HG03521 (cell line): ENCODE data around the gene POLD4.
A peak's percentile ranks its signal among the peaks of the same experiment; 100 is the strongest.

ENCODE experiments used
- ATAC-seq: cut with Tn5 transposase; IDR thresholded peaks from one replicate; pipeline ENCODE4 v1.9.1; 2021; ENCODE audit warnings: mild to moderate bottlenecking, moderate library complexity; ENCODE audit not compliant: unreplicated experiment

Gene POLD4

DNA sequence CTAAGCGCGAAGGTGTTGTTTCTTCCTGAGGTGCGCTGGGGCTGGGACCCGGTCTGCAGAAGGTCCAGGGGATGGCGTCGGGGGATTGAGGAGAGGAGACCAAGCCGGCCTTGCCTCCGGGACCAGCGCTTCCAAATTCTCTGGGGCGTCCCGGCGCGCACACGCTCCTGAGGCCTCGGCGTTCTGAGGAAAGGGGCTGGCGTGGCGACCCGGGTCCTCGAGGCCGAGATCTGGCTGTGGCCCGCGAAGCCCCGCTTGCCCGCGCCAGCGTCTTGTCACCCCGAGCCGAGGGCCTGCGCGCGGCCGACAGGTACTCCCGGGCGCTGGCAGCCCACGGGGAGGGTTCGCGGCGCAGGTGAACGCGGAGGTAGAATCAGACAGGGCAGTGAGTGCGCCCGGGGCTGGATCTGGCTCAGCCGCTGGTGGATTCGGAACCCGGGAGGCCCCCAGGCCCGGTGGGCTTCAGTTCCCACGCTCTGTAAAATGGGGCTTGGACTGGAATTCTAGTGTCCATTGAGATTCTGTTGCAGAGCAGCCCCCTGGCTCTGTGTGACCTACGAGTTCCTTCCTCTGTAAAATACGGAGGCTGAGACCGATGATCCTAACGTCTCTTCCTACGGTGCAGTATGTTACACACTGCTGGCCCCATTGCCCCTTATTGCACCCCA, 35.3 kb downstream of the POLD4 start:
- no peak for ATAC-seq

DNA sequence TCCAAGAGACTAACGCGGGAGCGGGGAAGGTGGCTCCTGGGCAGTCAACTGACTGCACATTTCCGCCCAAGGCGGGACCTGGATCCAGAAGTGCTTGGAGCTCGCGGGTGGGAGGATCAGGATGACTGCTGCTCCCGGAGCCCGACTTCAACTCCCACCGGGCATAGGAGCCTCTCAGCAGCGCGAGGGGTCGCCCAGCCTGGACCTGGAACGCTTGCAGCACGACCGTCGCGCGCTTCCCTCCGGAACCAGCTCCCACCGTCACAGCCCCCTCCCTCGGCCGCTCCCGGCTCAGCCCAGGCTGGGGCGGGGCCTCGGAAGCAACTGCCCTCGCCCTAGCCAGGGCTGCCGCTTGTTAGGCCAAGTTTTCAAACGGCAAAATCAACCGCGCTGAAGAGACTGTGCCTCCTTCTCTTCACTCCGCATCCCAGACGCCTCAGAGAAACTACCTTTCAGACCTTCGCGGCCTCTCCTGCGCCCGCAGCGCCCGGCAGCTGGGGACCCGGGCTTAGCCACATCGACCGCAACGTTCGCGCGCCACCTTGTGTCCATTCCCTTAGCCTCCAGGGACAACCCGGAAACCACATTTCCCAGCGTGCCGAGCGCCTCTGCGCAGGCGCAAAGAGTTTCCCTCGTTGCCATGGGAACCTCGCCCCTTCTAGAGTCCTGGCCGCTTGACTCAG, 36.0 kb downstream of the POLD4 start:
- peak; percentile 88 for ATAC-seq

GRCh38 chr11:67316882-67317204, 36.5 kb downstream of the POLD4 start:
- no peak for ATAC-seq

GRCh38 chr11:67315325-67315909, 37.9 kb downstream of the POLD4 start:
- ATAC-seq = no peak

DNA sequence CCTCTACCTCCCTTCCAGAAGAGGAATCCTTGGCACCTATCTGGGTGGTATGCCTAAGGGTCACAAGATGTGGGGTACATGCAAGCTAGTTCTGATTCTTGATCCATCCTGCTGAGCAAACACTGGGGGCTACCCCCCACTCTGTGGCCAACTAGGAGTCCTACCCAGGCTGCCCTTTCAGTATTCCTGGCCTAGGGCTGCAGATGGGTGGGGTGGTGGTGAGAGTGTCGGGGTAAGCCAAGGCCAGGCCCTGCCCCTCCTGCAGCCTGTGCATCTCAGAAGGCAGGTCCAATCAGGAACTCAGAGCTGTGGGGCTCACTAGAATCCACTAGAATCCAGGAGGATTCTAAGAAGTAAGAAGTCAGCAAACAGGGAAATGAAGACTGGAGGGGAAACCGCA, 39.1 kb downstream of the POLD4 start:
- ATAC-seq = no peak

GRCh38 chr11:67313125-67313890, 40.0 kb downstream of the POLD4 start:
- ATAC-seq = no peak

- ATAC-seq = no peak
Observed at GRCh38 chr11:67312187-67313021, 40.9 kb downstream of the POLD4 start.

DNA sequence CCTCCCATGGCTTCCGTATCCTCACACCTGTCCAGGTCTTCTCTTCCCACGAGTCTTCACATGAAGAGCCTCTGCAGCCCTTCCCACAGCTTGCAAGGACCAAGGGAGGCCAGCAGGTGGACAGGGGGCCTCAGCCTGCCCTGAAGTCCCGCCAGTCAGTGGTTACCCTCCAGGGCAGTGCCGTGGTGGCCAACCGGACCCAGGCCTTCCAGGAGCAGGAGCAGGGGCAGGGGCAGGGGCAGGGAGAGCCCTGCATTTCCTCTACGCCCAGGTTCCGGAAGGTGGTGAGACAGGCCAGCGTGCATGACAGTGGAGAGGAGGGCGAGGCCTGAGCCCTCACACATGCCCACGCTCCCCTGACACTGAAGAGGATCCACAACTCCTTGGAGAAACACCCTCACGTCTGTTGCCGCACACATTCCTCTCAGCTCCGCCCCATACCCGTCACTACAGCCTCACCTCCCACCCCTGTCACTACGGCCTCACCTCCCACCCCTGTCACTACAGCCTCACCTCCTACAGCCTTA, 41.7 kb downstream of the POLD4 start:
- ATAC-seq = no peak

GRCh38 chr11:67311051-67311555, 42.2 kb downstream of the POLD4 start:
- ATAC-seq = no peak

- ATAC-seq = no peak
Observed at GRCh38 chr11:67310246-67311050, 42.9 kb downstream of the POLD4 start.

DNA sequence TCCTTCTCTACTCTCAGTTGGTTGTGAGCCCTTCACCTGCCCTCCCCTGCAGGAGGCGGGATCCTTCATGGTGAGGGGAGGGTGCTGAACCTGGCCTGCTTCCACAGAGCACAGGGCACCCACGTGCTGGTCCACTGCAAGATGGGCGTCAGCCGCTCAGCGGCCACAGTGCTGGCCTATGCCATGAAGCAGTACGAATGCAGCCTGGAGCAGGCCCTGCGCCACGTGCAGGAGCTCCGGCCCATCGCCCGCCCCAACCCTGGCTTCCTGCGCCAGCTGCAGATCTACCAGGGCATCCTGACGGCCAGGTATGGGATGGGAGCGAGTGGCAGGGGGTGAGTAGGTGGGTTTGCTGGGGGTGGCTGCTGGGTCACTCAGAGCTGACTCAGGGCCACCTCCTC, 43.7 kb downstream of the POLD4 start:
- no peak for ATAC-seq

DNA sequence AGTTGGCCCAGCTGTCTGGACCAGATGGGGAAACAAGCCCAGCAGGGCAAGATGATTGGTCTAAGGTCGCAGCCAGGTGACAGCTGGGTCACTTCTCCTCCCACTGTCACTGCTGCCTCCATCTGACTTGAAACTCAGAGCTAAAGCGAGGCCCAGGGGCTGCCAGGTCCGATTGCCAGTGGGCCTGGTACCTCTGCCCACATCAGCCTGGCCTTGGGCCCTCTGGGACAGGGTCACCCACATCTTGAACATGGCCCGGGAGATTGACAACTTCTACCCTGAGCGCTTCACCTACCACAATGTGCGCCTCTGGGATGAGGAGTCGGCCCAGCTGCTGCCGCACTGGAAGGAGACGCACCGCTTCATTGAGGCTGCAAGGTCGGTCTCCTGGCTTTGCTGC, 44.2 kb downstream of the POLD4 start:
- no peak for ATAC-seq

GRCh38 chr11:67308031-67308866, 45.1 kb downstream of the POLD4 start:
- no peak for ATAC-seq

- no peak for ATAC-seq
Observed at GRCh38 chr11:67307545-67308001, 45.8 kb downstream of the POLD4 start.

DNA sequence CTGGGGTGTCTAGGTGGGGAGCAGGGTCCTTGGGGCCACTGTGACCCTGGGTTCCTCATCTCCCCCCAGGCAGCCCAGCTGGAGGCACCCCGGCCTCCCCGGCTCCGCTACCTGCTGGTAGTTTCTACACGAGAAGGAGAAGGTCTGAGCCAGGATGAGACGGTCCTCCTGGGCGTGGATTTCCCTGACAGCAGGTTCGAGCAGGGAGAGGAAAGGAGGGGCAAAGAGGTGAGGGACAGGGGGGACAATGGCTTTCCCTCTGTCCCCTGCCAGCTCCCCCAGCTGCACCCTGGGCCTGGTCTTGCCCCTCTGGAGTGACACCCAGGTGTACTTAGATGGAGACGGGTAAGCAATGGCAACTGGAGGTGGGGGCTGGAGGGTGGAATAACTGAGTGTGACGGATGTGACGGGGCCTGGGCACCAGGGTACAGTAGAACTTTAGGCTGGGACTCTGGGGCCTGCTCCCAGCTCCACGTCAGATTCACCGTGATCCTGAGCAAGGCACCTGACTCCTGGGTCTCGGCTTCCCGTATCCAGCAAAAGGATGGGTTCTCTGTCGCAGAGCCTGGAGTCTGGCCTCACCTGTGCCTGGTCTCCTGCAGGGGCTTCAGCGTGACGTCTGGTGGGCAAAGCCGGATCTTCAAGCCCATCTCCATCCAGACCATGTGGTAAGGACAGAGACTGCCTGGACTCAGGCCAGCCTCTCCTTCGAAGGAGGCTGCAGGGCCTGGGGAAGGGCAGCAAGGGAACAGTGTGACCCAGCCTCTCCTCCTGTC, 46.4 kb downstream of the POLD4 start:
- ATAC-seq = no peak

DNA sequence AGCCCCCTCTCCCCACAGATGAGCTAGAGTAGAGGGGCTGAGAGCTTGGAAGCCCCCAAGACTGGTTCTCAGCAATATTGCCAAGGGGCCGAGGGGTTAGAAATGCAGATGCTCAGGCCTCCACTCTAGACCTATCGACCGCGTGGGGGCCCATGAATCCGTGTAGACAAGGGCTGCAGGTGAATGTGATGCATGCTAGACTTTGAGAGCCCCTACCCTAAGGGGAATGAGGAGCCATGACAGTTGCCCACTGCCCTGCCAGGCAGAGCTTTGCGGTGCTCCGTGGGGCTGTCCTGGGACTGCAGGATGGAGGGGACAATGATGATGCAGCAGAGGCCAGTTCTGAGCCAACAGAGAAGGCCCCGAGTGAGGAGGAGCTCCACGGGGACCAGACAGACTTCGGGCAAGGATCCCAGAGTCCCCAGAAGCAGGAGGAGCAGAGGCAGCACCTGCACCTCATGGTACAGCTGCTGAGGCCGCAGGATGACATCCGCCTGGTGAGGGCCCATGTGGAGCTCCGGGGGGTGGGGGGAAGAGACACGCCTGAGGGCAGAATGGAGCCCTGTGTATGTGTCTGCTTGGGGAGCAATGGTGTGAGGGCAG, 48.7 kb downstream of the POLD4 start:
- ATAC-seq = no peak

DNA sequence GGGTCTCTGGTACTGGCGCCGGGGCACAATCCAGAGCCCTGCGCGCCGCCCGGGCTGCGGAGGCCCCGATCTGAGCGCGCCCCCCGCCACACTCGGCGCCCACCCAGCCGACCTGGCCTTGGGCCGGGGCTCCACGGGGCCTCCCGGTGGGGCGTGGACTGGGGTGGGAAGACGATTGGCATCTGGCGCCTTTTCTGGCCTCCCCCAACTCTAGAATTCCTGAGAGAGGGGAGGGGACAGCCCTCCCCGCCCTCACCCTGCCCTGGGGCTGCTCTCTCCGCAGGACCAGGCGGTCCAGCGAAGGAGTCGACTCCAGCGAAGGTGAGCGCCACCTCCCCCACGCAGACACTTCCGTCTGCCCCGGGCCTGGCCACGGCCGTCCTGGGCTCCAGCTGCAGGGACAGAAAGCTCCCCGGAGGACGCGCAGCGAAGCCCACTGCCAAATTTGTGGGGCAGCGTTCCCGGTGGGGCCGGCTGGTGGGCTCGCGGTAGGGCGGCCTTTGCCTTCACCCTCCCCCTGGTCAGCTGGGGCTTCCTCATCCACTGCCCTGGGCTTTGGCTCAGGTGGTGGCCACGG, 49.4 kb downstream of the POLD4 start:
- ATAC-seq = no peak
